D721Med (cell line): ENCODE results near the gene BCAP31.
A peak's percentile ranks its signal among the peaks of the same experiment; 100 is the strongest.

Experiments
- DNase-seq: peaks from one replicate; pipeline ENCODE4 v3.0.0; 2011; ENCODE audit warnings: low spot score; ENCODE audit not compliant: insufficient read length
- FAIRE-seq: peaks from 2 replicates; lab custom pipeline; 2011; peaks lifted over from hg19 to GRCh38; lab: Jason Lieb, UNC
- CTCF ChIP-seq: IDR thresholded peaks from 2 replicates; pipeline ENCODE4 v1.5.1; 2012; ENCODE audit warnings: mild to moderate bottlenecking, control low read depth; ENCODE audit not compliant: insufficient read depth; ENCODE audit errors: missing control alignments

Gene BCAP31

GRCh38 chrX:153764786-153765137 is 40.6 kb upstream of the BCAP31 start:
- DNase-seq (no peak), FAIRE-seq (no peak)
- TF ChIP-seq CTCF = no peak

GRCh38 chrX:153763989-153764755 is 40.0 kb upstream of the BCAP31 start, which contains the start of gene PLXNB3:
PLXNB3 (plus strand) TSS chrX:153764249; CDS start chrX:153765536, 1,287 bp downstream.
- FAIRE-seq (no peak), DNase-seq (peak; percentile 74)
- TF ChIP-seq CTCF = peak; percentile 74

- DNase-seq (no peak), FAIRE-seq (no peak)
- no peak for TF ChIP-seq CTCF
Observed at GRCh38 chrX:153763298-153763932, 39.2 kb upstream of the BCAP31 start.

- no peak for TF ChIP-seq CTCF
- DNase-seq (no peak), FAIRE-seq (no peak)
Observed at GRCh38 chrX:153762626-153763173, 38.5 kb upstream of the BCAP31 start.

GRCh38 chrX:153761863-153762262 is 37.7 kb upstream of the BCAP31 start:
- DNase-seq = no peak
- FAIRE-seq = no peak

GRCh38 chrX:153755136-153755535 is 30.9 kb upstream of the BCAP31 start:
- no peak for TF ChIP-seq CTCF
- FAIRE-seq = no peak
- no peak for DNase-seq

More at GRCh38 chrX:153761863-153762262, 37.7 kb upstream of the BCAP31 start:
- TF ChIP-seq CTCF = no peak
